Activated gamma-delta T cell (primary cell): ENCODE measurements around the gene GPX8.

Experiments
- DNase-seq: peaks from one replicate; lab custom pipeline; 2025; lab: John Stamatoyannopoulos, UW

Gene GPX8

GRCh38 chr5:55172937-55173686 is 13.1 kb downstream of the GPX8 start, which contains the start of gene CDC20B:
Gene CDC20B, minus strand, starts transcription at chr5:55173177. Its CDS starts 177 bp downstream, at chr5:55173000.
- peak; percentile 77 for DNase-seq

DNA sequence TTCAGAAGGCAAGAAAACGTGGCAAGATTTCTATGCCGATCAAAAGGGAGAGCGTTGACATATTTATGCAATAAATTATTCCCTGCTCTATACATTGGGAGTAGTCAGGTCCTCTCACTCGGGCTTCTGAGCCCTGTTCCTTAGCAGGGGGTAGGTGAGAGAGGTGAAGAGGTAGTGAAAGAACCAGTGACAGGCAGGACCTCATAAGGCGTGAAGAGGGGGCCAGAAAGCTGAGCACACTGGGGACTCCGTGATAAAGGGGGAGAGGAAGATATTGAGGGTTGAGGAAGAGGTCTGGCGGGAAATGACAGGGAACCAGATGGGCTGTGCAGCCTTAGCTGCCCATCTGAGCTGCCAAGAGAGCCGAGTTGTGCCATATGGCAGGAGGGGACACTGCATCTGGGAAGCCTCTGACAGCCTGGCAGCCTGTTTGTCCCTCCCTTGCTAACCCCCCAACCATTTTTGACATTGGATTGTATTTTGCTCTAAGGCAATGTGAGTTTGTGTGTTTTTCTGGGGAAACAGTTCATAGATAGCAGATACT is 13.8 kb downstream of the GPX8 start:
- no peak for DNase-seq

GRCh38 chr5:55175781-55176175 is 15.8 kb downstream of the GPX8 start:
- no peak for DNase-seq

DNA sequence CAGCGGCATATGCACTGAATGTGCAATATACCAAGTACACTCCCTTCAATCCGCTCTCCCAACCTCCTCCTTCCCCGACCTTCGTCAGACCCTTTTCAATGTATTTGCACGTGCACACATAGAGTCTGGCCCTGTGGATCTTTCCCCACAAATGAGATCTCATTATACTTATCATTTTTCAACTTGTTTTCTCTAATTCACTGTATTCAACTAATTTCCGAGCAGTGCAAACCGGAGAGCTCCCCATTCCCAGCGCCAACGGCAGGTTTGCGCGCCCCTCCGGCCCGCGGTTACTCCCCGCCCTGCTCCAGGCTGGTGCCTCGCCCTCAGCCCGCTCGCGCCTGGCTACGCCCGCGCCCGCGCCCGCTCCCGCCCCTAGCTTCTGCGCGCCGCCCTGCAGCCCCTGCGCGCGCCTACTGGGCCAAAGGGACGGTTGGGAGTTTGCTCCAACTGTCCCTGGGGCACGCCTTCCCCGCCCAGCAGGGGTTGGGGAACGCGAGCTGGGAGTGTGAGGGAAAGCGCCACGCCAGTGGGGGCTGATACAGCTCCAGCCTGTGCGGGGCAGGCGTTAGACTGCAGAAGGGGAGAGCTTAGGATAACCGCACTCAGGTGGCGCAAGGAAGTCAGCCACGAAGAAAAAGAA is 16.3 kb downstream of the GPX8 start:
- DNase-seq = peak; percentile 21

DNA sequence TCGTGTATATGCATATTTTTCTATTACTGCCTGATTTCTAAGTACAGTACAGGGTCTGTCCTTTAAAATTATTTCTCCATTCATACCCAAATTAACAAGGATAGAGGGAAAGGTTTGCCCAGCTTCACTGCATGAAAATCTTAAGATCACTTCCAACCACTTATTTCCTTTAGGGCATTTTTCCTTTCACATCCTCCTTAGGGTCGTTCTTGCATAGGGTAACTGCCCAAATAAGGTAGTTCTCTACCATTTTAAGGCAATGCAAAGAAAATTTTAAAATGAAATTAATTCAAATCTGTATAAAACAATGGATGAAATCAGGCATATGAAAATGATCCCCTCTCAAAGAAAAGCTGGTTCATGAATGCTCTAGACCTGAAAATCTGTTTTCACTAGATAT is 17.1 kb downstream of the GPX8 start:
- no peak for DNase-seq

DNA sequence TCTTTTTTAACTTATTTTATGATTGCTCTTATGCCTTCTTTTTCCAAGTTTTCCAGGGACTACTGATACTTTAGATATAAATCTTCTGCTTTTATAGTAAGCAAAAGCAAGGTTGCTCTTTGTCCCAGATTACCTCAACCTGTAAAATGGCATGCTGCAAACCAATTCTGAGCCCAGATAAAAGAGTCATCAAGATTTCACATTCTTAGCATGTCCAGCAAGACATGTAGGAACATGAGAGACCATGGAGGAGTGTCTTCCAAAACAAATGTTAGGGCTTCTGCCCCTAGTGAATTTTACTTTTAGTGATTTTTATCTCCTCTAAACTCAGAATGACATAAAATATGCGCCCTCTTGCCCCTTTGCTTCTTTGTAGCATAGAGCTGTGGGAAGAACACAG is 20.0 kb downstream of the GPX8 start:
- no peak for DNase-seq

GRCh38 chr5:55187370-55187769 is 27.4 kb downstream of the GPX8 start:
- DNase-seq = no peak

GRCh38 chr5:55188656-55189540 is 28.9 kb downstream of the GPX8 start:
- DNase-seq = no peak

- DNase-seq = no peak
These were observed 31.2 kb downstream of the GPX8 start for GRCh38 chr5:55191165-55191564.

DNA sequence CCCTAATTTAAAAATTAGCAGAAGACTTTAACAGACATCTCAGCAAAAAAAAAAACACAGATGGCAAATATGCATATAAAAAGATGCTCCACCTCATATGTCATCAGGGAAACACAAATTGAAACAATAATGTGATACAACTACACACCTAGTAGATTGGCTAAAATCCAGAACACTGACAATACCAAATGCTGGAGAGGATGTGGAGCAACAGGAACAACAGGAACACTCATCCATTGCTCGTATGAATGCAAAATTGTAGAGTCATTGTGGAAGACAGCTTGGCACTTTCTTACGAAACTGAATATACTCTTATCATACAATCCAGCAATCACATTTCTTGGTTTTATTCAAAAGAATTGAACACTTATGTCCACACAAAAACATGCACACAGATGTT is 45.0 kb downstream of the GPX8 start:
- DNase-seq = no peak

- no peak for DNase-seq
These were observed 51.4 kb downstream of the GPX8 start for GRCh38 chr5:55211184-55211874.
